PC-3 (cell line): Measurements from ENCODE around the gene CASK.

Experiments
- EZH2 ChIP-seq: fragments of 300-600 bp; sonication (generic); IDR thresholded peaks from one replicate; pipeline ENCODE4 v1.6.1; 2017; ENCODE audit warnings: antibody characterized with exemption, mild to moderate bottlenecking, low read length; ENCODE audit not compliant: unreplicated experiment
- TF ChIP-seq, protein P1 (sequence below): fragments of 300-600 bp; sonication (generic); conservative IDR thresholded peaks from 2 replicates; pipeline ENCODE4 v1.5.1; 2017; ENCODE audit warnings: antibody characterized with exemption, low read depth, mild to moderate bottlenecking, low read length

DNA sequence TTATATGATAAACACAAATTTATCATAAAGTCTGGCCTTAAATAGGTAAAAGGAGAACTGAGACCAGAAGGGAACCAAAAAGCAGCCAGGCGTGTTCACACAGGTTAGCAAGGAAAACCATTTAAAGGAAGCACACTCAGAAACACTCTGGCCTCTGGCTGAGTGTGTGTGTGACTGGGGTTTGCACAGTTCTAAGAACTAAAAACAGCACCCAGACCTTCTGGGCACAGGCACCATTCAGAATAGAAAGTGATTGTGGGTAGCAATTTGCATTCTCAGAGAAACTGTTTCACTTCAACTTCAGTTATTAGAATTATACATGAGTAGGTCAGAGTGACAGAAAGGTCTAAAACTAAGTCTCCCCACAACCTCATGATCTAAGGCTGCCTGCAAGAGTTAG lies 189.4 kb downstream of the CASK start:
- TF ChIP-seq, protein P1, sequence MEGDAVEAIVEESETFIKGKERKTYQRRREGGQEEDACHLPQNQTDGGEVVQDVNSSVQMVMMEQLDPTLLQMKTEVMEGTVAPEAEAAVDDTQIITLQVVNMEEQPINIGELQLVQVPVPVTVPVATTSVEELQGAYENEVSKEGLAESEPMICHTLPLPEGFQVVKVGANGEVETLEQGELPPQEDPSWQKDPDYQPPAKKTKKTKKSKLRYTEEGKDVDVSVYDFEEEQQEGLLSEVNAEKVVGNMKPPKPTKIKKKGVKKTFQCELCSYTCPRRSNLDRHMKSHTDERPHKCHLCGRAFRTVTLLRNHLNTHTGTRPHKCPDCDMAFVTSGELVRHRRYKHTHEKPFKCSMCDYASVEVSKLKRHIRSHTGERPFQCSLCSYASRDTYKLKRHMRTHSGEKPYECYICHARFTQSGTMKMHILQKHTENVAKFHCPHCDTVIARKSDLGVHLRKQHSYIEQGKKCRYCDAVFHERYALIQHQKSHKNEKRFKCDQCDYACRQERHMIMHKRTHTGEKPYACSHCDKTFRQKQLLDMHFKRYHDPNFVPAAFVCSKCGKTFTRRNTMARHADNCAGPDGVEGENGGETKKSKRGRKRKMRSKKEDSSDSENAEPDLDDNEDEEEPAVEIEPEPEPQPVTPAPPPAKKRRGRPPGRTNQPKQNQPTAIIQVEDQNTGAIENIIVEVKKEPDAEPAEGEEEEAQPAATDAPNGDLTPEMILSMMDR: no peak
- TF ChIP-seq EZH2: no peak
